GM23248 (cell line): ENCODE results near the gene VDAC1.

ENCODE experiments used
- EZH2 ChIP-seq: fragments of 200-600 bp; sonication (generic); IDR thresholded peaks from 2 replicates; pipeline ENCODE4 v1.6.1; 2018; ENCODE audit warnings: antibody characterized with exemption, mild to moderate bottlenecking; ENCODE audit not compliant: insufficient read depth, poor library complexity, severe bottlenecking
- EZH2phosphoT487 ChIP-seq: fragments of 200-600 bp; sonication (generic); IDR thresholded peaks from 2 replicates; pipeline ENCODE4 v1.6.1; 2018; ENCODE audit warnings: antibody characterized with exemption, moderate library complexity, mild to moderate bottlenecking, low read depth; ENCODE audit not compliant: insufficient read depth

GRCh38 chr5:133925269-133925668 lies 79.5 kb downstream of the VDAC1 start:
- TF ChIP-seq EZH2phosphoT487 (no peak), EZH2 (no peak)
